HEK293 (cell line): ENCODE results near the gene RPRM.

Source experiments
- KLF16 ChIP-seq: fragments of 450-650 bp; formaldehyde crosslinking; IDR thresholded peaks from 2 replicates; pipeline ENCODE4 v1.5.1; 2017; ENCODE audit warnings: missing biosample characterization, missing genetic modification characterization
- MYNN ChIP-seq: fragments of 450-650 bp; formaldehyde crosslinking; IDR thresholded peaks from 2 replicates; pipeline ENCODE4 v1.5.1; 2016; ENCODE audit warnings: missing biosample characterization, missing genetic modification characterization, borderline replicate concordance
- PRDM10 ChIP-seq: fragments of 450-650 bp; formaldehyde crosslinking; IDR thresholded peaks from 2 replicates; pipeline ENCODE4 v1.5.1; 2016; ENCODE audit warnings: missing biosample characterization, missing genetic modification characterization
- YY1 ChIP-seq: fragments of 450-650 bp; formaldehyde crosslinking; IDR thresholded peaks from 2 replicates; pipeline ENCODE4 v1.5.1; 2018; ENCODE audit warnings: missing biosample characterization, missing genetic modification characterization
- ZEB2 ChIP-seq: fragments of 450-650 bp; formaldehyde crosslinking; IDR thresholded peaks from 2 replicates; pipeline ENCODE4 v1.5.1; 2016; ENCODE audit warnings: missing biosample characterization, missing genetic modification characterization
- ZFP37 ChIP-seq: fragments of 450-650 bp; formaldehyde crosslinking; IDR thresholded peaks from 2 replicates; pipeline ENCODE4 v1.5.1; 2016; ENCODE audit warnings: missing biosample characterization, missing genetic modification characterization
- ZFP41 ChIP-seq: fragments of 450-650 bp; formaldehyde crosslinking; IDR thresholded peaks from 2 replicates; pipeline ENCODE4 v1.5.1; 2016; ENCODE audit warnings: missing biosample characterization, missing genetic modification characterization, borderline replicate concordance
- ZIC2 ChIP-seq: fragments of 450-650 bp; formaldehyde crosslinking; IDR thresholded peaks from 2 replicates; pipeline ENCODE4 v1.5.1; 2016; ENCODE audit warnings: missing biosample characterization, missing genetic modification characterization
- ZNF10 ChIP-seq: fragments of 450-650 bp; formaldehyde crosslinking; IDR thresholded peaks from 2 replicates; pipeline ENCODE4 v1.5.1; 2017; ENCODE audit warnings: missing biosample characterization, missing genetic modification characterization
- ZNF394 ChIP-seq: fragments of 450-650 bp; formaldehyde crosslinking; IDR thresholded peaks from 2 replicates; pipeline ENCODE4 v1.5.1; 2016; ENCODE audit warnings: missing biosample characterization, missing genetic modification characterization, mild to moderate bottlenecking, moderate library complexity, borderline replicate concordance
- ZNF488 ChIP-seq: fragments of 450-650 bp; formaldehyde crosslinking; IDR thresholded peaks from 2 replicates; pipeline ENCODE4 v1.5.1; 2016; ENCODE audit warnings: missing biosample characterization, missing genetic modification characterization
- ZNF513 ChIP-seq: fragments of 450-650 bp; IDR thresholded peaks from 2 replicates; pipeline ENCODE4 v1.5.1; 2018; ENCODE audit warnings: missing biosample characterization, missing genetic modification characterization
- ZNF518A ChIP-seq: fragments of 450-650 bp; formaldehyde crosslinking; conservative IDR thresholded peaks from 2 replicates; pipeline ENCODE4 v1.5.1; 2016; ENCODE audit warnings: low read depth, missing biosample characterization, missing genetic modification characterization
- ZNF585B ChIP-seq: fragments of 450-650 bp; formaldehyde crosslinking; IDR thresholded peaks from 2 replicates; pipeline ENCODE4 v1.5.1; 2016; ENCODE audit warnings: missing biosample characterization, missing genetic modification characterization
- ZNF600 ChIP-seq: fragments of 450-650 bp; formaldehyde crosslinking; IDR thresholded peaks from 2 replicates; pipeline ENCODE4 v1.5.1; 2016; ENCODE audit warnings: missing biosample characterization, missing genetic modification characterization
- ZNF660 ChIP-seq: fragments of 450-650 bp; IDR thresholded peaks from 2 replicates; pipeline ENCODE4 v1.5.1; 2018; ENCODE audit warnings: missing biosample characterization, mild to moderate bottlenecking, missing genetic modification characterization
- ZNF664 ChIP-seq: fragments of 450-650 bp; formaldehyde crosslinking; IDR thresholded peaks from 2 replicates; pipeline ENCODE4 v1.5.1; 2016; ENCODE audit warnings: missing biosample characterization, missing genetic modification characterization
- ZNF76 ChIP-seq: fragments of 450-650 bp; formaldehyde crosslinking; IDR thresholded peaks from 2 replicates; pipeline ENCODE4; 2016; ENCODE audit warnings: low read depth, missing biosample characterization, missing genetic modification characterization, borderline replicate concordance
- ZNF830 ChIP-seq: fragments of 450-650 bp; IDR thresholded peaks from 2 replicates; pipeline ENCODE4 v1.5.0; 2018; ENCODE audit warnings: missing biosample characterization, missing genetic modification characterization, low read depth, mild to moderate bottlenecking, moderate library complexity
- TF ChIP-seq, protein P1 (sequence below): fragments of 450-650 bp; formaldehyde crosslinking; IDR thresholded peaks from 2 replicates; pipeline ENCODE4 v1.5.1; 2016; ENCODE audit warnings: missing biosample characterization, missing genetic modification characterization
- TF ChIP-seq, protein P2 (sequence below): fragments of 450-650 bp; formaldehyde crosslinking; IDR thresholded peaks from 2 replicates; pipeline ENCODE4 v1.5.1; 2016; ENCODE audit warnings: missing biosample characterization, missing genetic modification characterization

Gene RPRM

GRCh38 chr2:153478289-153479261, at the start of gene RPRM (continued):
- TF ChIP-seq ZNF585B (no peak), ZNF518A (tag by site-specific recombination) (no peak), ZNF10 (tag by site-specific recombination) (no peak), KLF16 (no peak), YY1 (tag by site-specific recombination) (no peak), ZFP37 (no peak), ZNF76 (peak; percentile 82), ZNF830 (tag by site-specific recombination) (no peak), MYNN (no peak), PRDM10 (0 out of 2 replicates have a peak, but pooled peaks have one; percentile 47), ZNF488 (tag by site-specific recombination) (no peak), ZEB2 (no peak), ZNF394 (tag by site-specific recombination) (no peak; the same call in 1 of the 2 replicates), ZFP41 (tag by site-specific recombination) (no peak), ZNF660 (tag by site-specific recombination) (peak; percentile 74; the same call in 1 of the 2 replicates), ZNF664 (tag by site-specific recombination) (no peak), ZNF513 (tag by site-specific recombination) (no peak), ZIC2 (no peak), ZNF600 (tag by site-specific recombination) (peak; percentile 30; the same call in 1 of the 2 replicates)
- TF ChIP-seq, protein P1, sequence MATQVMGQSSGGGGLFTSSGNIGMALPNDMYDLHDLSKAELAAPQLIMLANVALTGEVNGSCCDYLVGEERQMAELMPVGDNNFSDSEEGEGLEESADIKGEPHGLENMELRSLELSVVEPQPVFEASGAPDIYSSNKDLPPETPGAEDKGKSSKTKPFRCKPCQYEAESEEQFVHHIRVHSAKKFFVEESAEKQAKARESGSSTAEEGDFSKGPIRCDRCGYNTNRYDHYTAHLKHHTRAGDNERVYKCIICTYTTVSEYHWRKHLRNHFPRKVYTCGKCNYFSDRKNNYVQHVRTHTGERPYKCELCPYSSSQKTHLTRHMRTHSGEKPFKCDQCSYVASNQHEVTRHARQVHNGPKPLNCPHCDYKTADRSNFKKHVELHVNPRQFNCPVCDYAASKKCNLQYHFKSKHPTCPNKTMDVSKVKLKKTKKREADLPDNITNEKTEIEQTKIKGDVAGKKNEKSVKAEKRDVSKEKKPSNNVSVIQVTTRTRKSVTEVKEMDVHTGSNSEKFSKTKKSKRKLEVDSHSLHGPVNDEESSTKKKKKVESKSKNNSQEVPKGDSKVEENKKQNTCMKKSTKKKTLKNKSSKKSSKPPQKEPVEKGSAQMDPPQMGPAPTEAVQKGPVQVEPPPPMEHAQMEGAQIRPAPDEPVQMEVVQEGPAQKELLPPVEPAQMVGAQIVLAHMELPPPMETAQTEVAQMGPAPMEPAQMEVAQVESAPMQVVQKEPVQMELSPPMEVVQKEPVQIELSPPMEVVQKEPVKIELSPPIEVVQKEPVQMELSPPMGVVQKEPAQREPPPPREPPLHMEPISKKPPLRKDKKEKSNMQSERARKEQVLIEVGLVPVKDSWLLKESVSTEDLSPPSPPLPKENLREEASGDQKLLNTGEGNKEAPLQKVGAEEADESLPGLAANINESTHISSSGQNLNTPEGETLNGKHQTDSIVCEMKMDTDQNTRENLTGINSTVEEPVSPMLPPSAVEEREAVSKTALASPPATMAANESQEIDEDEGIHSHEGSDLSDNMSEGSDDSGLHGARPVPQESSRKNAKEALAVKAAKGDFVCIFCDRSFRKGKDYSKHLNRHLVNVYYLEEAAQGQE (tag by site-specific recombination): peak; percentile 35; the same call in 1 of the 2 replicates
- TF ChIP-seq, protein P2, sequence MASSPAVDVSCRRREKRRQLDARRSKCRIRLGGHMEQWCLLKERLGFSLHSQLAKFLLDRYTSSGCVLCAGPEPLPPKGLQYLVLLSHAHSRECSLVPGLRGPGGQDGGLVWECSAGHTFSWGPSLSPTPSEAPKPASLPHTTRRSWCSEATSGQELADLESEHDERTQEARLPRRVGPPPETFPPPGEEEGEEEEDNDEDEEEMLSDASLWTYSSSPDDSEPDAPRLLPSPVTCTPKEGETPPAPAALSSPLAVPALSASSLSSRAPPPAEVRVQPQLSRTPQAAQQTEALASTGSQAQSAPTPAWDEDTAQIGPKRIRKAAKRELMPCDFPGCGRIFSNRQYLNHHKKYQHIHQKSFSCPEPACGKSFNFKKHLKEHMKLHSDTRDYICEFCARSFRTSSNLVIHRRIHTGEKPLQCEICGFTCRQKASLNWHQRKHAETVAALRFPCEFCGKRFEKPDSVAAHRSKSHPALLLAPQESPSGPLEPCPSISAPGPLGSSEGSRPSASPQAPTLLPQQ (tag by site-specific recombination): 0 out of 2 replicates have a peak, but pooled peaks have one; percentile 30
